ENCODE data around the gene NSMCE1.

GRCh38 chr16:27220120-27220519 lies 48.5 kb downstream of the NSMCE1 start:
- TF ChIP-seq EP300 (IDR thresholded peaks at IDR 0.05; ENCODE audit: low read depth) (no peak), POLR2AphosphoS5 (IDR thresholded peaks at IDR 0.05) (no peak), POLR2A (IDR thresholded peaks at IDR 0.05) (no peak)

Data from transverse colon (tissue), 3 donors.